Caco-2 (cell line): ENCODE data around the gene PSMD1. TPM values are rescaled to one million over a fixed set of nuclear protein-coding genes. Genes with fewer than 3 reads are reported as not detected.

ENCODE experiments used
- BruUV-seq: library from RNA; stranded (reverse); fragments of 400-500 nt; replicated peaks from 2 replicates; lab custom pipeline; 2021; lab: Mats Ljungman, UMichigan
- CTCF ChIA-PET: fragments of 300-600 bp; sonication (Branson Sonifier 250); formaldehyde crosslinking; loops from one replicate; lab custom pipeline; 2022; ENCODE audit warnings: antibody characterized with exemption; lab: Charles Lee
- POLR2A ChIA-PET: fragments of 300-600 bp; sonication (Branson Sonifier 250); formaldehyde crosslinking; loops from one replicate; lab custom pipeline; 2022; ENCODE audit warnings: antibody characterized with exemption; lab: Charles Lee
- DNase-seq, 2 experiments: peaks; one replicate each; pipeline versions ENCODE4 v3.0.0 to v3.0.0-alpha.2; 2020 to 2022
- H3K27me3 ChIP-seq: replicated peaks from 2 replicates; pipeline ENCODE4 v1.6.0; 2011; ENCODE audit warnings: low read length; ENCODE audit not compliant: control insufficient read depth, insufficient read depth
- H3K36me3 ChIP-seq: 2 replicates; pipeline ENCODE4 v1.5.1; 2011; ENCODE audit warnings: low read length; ENCODE audit not compliant: control insufficient read depth, insufficient read depth
- H3K4me1 ChIP-seq: fragments of 250-450 bp; sonication (Bioruptor Pico); 2 replicates; pipeline ENCODE4 v1.5.1; 2020; ENCODE audit warnings: mild to moderate bottlenecking
- H3K4me3 ChIP-seq: 2 replicates; pipeline ENCODE4 v1.5.1; 2011; ENCODE audit warnings: low read depth, mild to moderate bottlenecking, control low read depth, low read length
- H3K9me3 ChIP-seq: fragments of 250-450 bp; sonication (Bioruptor Pico); 2 replicates; pipeline ENCODE4 v1.5.1; 2020; ENCODE audit warnings: mild to moderate bottlenecking, moderate library complexity
- H3K27ac Mint-ChIP-seq: one replicate; pipeline ENCODE4 v1.8.0; 2022; ENCODE audit warnings: mixed read lengths; ENCODE audit not compliant: unreplicated experiment
- H3K27me3 Mint-ChIP-seq: one replicate; pipeline ENCODE4 v1.8.0; 2022; ENCODE audit warnings: mixed read lengths; ENCODE audit not compliant: insufficient read depth, unreplicated experiment
- H3K36me3 Mint-ChIP-seq: one replicate; pipeline ENCODE4 v1.8.0; 2022; ENCODE audit warnings: mild to moderate bottlenecking, mixed read lengths; ENCODE audit not compliant: insufficient read depth, unreplicated experiment
- H3K4me1 Mint-ChIP-seq: one replicate; pipeline ENCODE4 v1.8.0; 2022; ENCODE audit warnings: low read depth, mixed read lengths; ENCODE audit not compliant: unreplicated experiment
- H3K4me3 Mint-ChIP-seq: one replicate; pipeline ENCODE4 v1.8.0; 2022; ENCODE audit warnings: mild to moderate bottlenecking, moderate library complexity, mixed read lengths; ENCODE audit not compliant: unreplicated experiment
- H3K9me3 Mint-ChIP-seq: one replicate; pipeline ENCODE4 v1.8.0; 2022; ENCODE audit warnings: mixed read lengths; ENCODE audit not compliant: unreplicated experiment
- CTCF ChIP-seq, 2 experiments: fragments of 200-600 bp in 1 of 2; IDR thresholded peaks; 1 replicate in 1 of 2; 2 replicates in 1 of 2; pipeline versions ENCODE4 v1.5.1 to v1.8.0; 2011 to 2022; ENCODE audit warnings: antibody characterized with exemption in 1 of 2, control low read depth in 1 of 2, inconsistent platforms in 1 of 2, low read depth in 1 of 2, low read length in 1 of 2, mild to moderate bottlenecking in 1 of 2, moderate library complexity in 1 of 2; ENCODE audit not compliant: insufficient read depth in 1 of 2, severe bottlenecking in 1 of 2, unreplicated experiment in 1 of 2
- intact Hi-C: fragments of 100-400 bp; cut with micrococcal nuclease; formaldehyde crosslinking; loops from one replicate; pipeline ENCODE4 v1.10.0; 2022; ENCODE audit not compliant: unreplicated experiment
- total RNA-seq: library from RNA; stranded (reverse); gene quantifications from 2 replicates; pipeline ENCODE4 v1.2.3, GENCODE V29; 2022

Gene PSMD1
- total RNA-seq, 1 experiment from 2014 or later = 126 TPM

- Histone ChIP-seq H3K4me3 (no peak overlapping the region), H3K36me3 (no peaks in the 10 kb centered on the region), H3K27me3 (no peaks in the 10 kb centered on the region), H3K4me1 (no peaks in the 10 kb centered on the region), H3K9me3 (no peaks in the 10 kb centered on the region)
- H3K4me1 Mint-ChIP-seq = no peaks in the 10 kb centered on the region
- no TSS peak for BruUV-seq
- DNase-seq = no peak
- ChIA-PET CTCF (no interaction called here), POLR2A (no interaction called here)
- H3K36me3 Mint-ChIP-seq = peaks cover 11% of the 10 kb centered on the region
- intact Hi-C loops = no loop called here
- H3K4me3 Mint-ChIP-seq = no peak overlapping the region
- H3K9me3 Mint-ChIP-seq = no peaks in the 10 kb centered on the region
- TF ChIP-seq CTCF (IDR thresholded peaks at IDR 0.05; ENCODE audit: insufficient read depth in 1 of 2, low read depth in 1 of 2, low read length in 1 of 2, severe bottlenecking in 1 of 2, unreplicated experiment in 1 of 2) = no peak
- H3K27me3 Mint-ChIP-seq = no peaks in the 10 kb centered on the region
- H3K27ac Mint-ChIP-seq = no peak overlapping the region
These were observed 59.0 kb downstream of the PSMD1 start for GRCh38 chr2:231115651-231116050.

GRCh38 chr2:231117148-231117547, 60.5 kb downstream of the PSMD1 start:
- CTCF ChIA-PET = no interaction called here
- intact Hi-C loops = no loop called here
- Histone ChIP-seq H3K27me3 (no peaks in the 10 kb centered on the region), H3K36me3 (no peaks in the 10 kb centered on the region), H3K4me3 (no peak overlapping the region), H3K9me3 (no peaks in the 10 kb centered on the region), H3K4me1 (no peaks in the 10 kb centered on the region)
- Mint-ChIP-seq H3K4me3 (no peak overlapping the region), H3K4me1 (no peaks in the 10 kb centered on the region), H3K36me3 (peaks cover 10% of the 10 kb centered on the region), H3K27ac (no peak overlapping the region), H3K27me3 (no peaks in the 10 kb centered on the region), H3K9me3 (no peaks in the 10 kb centered on the region)
- no peak for DNase-seq
- POLR2A ChIA-PET = no interaction called here
- BruUV-seq = no TSS peak
- TF ChIP-seq CTCF (IDR thresholded peaks at IDR 0.05; ENCODE audit: insufficient read depth in 1 of 2, low read depth in 1 of 2, low read length in 1 of 2, severe bottlenecking in 1 of 2, unreplicated experiment in 1 of 2) = no peak

GRCh38 chr2:231117922-231118613, 61.4 kb downstream of the PSMD1 start:
- Mint-ChIP-seq H3K4me1 (no peaks in the 10 kb centered on the region), H3K4me3 (no peak overlapping the region), H3K9me3 (no peaks in the 10 kb centered on the region), H3K27me3 (no peaks in the 10 kb centered on the region), H3K36me3 (peaks cover 5% of the 10 kb centered on the region), H3K27ac (no peak overlapping the region)
- intact Hi-C loops = no loop called here
- H3K27me3 ChIP-seq = no peaks in the 10 kb centered on the region
- POLR2A ChIA-PET = no interaction called here
- TF ChIP-seq CTCF (IDR thresholded peaks at IDR 0.05; ENCODE audit: insufficient read depth in 1 of 2, low read depth in 1 of 2, low read length in 1 of 2, severe bottlenecking in 1 of 2, unreplicated experiment in 1 of 2) = no peak
- H3K9me3 ChIP-seq = no peaks in the 10 kb centered on the region
- no peak overlapping the region for H3K4me3 ChIP-seq
- CTCF ChIA-PET = no interaction called here
- no peaks in the 10 kb centered on the region for H3K36me3 ChIP-seq
- BruUV-seq = no TSS peak
- no peaks in the 10 kb centered on the region for H3K4me1 ChIP-seq
- no peak for DNase-seq
